HepG2 (cell line): Measurements from ENCODE around the gene MPC2. TPM values are rescaled to one million over a fixed set of nuclear protein-coding genes. Genes with fewer than 3 reads are reported as not detected.

Experiments used
- ARID4A ChIP-seq: sonication (generic); formaldehyde crosslinking; IDR thresholded peaks from 2 replicates; pipeline ENCODE4 v1.5.0; 2020; ENCODE audit warnings: mild to moderate bottlenecking, missing genetic modification reagents, borderline replicate concordance
- DBP ChIP-seq: sonication (generic); formaldehyde crosslinking; IDR thresholded peaks from 2 replicates; pipeline ENCODE4 v1.4.0; 2020; ENCODE audit warnings: missing genetic modification reagents; ENCODE audit errors: not compliant biosample characterization
- DR1 ChIP-seq: sonication (generic); formaldehyde crosslinking; IDR thresholded peaks from 2 replicates; pipeline ENCODE4 v1.8.0; 2021; ENCODE audit warnings: mild to moderate bottlenecking, missing genetic modification reagents, inconsistent platforms
- FOXJ3 ChIP-seq: sonication (generic); formaldehyde crosslinking; IDR thresholded peaks from 2 replicates; pipeline ENCODE4 v1.4.0; 2020; ENCODE audit warnings: missing genetic modification reagents, mild to moderate bottlenecking, borderline replicate concordance
- HMGXB4 ChIP-seq, 2 experiments: sonication (generic) in 1 of 2; formaldehyde crosslinking in 1 of 2; IDR thresholded peaks; 2 replicates each; pipeline versions ENCODE4 v1.4.0 to v1.6.1; 2018 to 2020; ENCODE audit warnings: missing genetic modification reagents in 2 of 2, borderline replicate concordance in 1 of 2, low read depth in 1 of 2, mild to moderate bottlenecking in 1 of 2, missing biosample characterization in 1 of 2
- KDM1A ChIP-seq: IDR thresholded peaks from 2 replicates; pipeline ENCODE4 v1.6.1; 2016; ENCODE audit warnings: missing compliant biosample characterization
- NBN ChIP-seq: fragments of 450-650 bp; conservative IDR thresholded peaks from 2 replicates; pipeline ENCODE4 v1.6.1; 2017
- PBX3 ChIP-seq: sonication (generic); formaldehyde crosslinking; IDR thresholded peaks from 2 replicates; pipeline ENCODE4 v1.8.1; 2023; ENCODE audit warnings: missing genetic modification reagents, inconsistent platforms, borderline replicate concordance
- PPARG ChIP-seq: conservative IDR thresholded peaks from 2 replicates; pipeline ENCODE4 v1.6.1; 2016; ENCODE audit warnings: missing biosample characterization, missing genetic modification reagents
- SKIL ChIP-seq: sonication (generic); formaldehyde crosslinking; IDR thresholded peaks from 2 replicates; pipeline ENCODE4 v1.8.0; 2022; ENCODE audit warnings: missing genetic modification reagents, mild to moderate bottlenecking, moderate library complexity, borderline replicate concordance
- SP1 ChIP-seq, 2 experiments: fragments of 450-650 bp in 1 of 2; sonication (generic) in 1 of 2; formaldehyde crosslinking in 1 of 2; IDR thresholded peaks; 2 replicates each; pipeline versions ENCODE4 v1.4.0 to v1.6.1; 2016 to 2020; ENCODE audit warnings: missing genetic modification reagents in 1 of 2
- TGIF2 ChIP-seq: IDR thresholded peaks from 2 replicates; pipeline ENCODE4 v1.6.1; 2016; ENCODE audit warnings: control low read depth, missing compliant biosample characterization
- ZBTB39 ChIP-seq: sonication (generic); formaldehyde crosslinking; IDR thresholded peaks from 2 replicates; pipeline ENCODE4 v1.5.0; 2020; ENCODE audit warnings: missing genetic modification reagents
- ZC3H13 ChIP-seq: sonication (generic); formaldehyde crosslinking; IDR thresholded peaks from 2 replicates; pipeline ENCODE4 v1.8.1; 2023; ENCODE audit warnings: mild to moderate bottlenecking, missing genetic modification reagents, moderate library complexity
- ZNF121 ChIP-seq: sonication (generic); formaldehyde crosslinking; IDR thresholded peaks from 2 replicates; pipeline ENCODE4 v1.5.0; 2020; ENCODE audit warnings: mild to moderate bottlenecking, missing genetic modification reagents
- ZNF777 ChIP-seq: sonication (generic); formaldehyde crosslinking; IDR thresholded peaks from 2 replicates; pipeline ENCODE4 v1.4.0; 2020; ENCODE audit warnings: missing genetic modification reagents
- polyA plus RNA-seq, 8 experiments: library from polyadenylated mRNA; depleted of rRNA in 3 of 8; stranded (reverse) in 7 of 8; unstranded in 1 of 8; fragments of >200 nt; fragmentation: Illumina TruSeq in 4 of 8; extraction: Trizol in 4 of 8; gene quantifications; 2 replicates each; pipeline versions ENCODE4 v1.2.1 to v1.2.3, GENCODE V29; 2011 to 2016; ENCODE audit warnings: low read depth in 4 of 8, missing spikeins in 1 of 8, mixed read lengths in 1 of 8; ENCODE audit not compliant: insufficient read depth in 1 of 8
- total RNA-seq, 5 experiments: library from RNA; depleted of rRNA; stranded (reverse); fragments of >200 nt; fragmentation: Illumina TruSeq; extraction: Trizol; gene quantifications; 2 replicates each; pipeline ENCODE4 v1.2.3, GENCODE V29; 2016; ENCODE audit warnings: low read depth in 1 of 5

The MPC2 gene
- total and polyA plus RNA-seq, 2 of the 13 experiments (the other 11 are each of a cell fraction or from before 2014, with no cell fraction given): 38.8 to 136 TPM

GRCh38 chr1:167926486-167926997 lies 10.3 kb downstream of the MPC2 start (continued):
- TF ChIP-seq HMGXB4 (CRISPR knock-in tag; IDR thresholded peaks at IDR 0.05; ENCODE audit: borderline replicate concordance in 1 of 2, low read depth in 1 of 2) (0 out of 4 replicates have a peak, but pooled peaks of 1 of the 2 experiments have one; percentile 27), ARID4A (peak; percentile 46; the same call in 1 of the 2 replicates), PBX3 (CRISPR knock-in tag) (no peak), PPARG (CRISPR knock-in tag) (peak; percentile 60; the same call in 1 of the 2 replicates), SP1 (IDR thresholded peaks at IDR 0.05) (no peak), SP1 (CRISPR knock-in tag; IDR thresholded peaks at IDR 0.05) (no peak), FOXJ3 (0 out of 2 replicates have a peak, but pooled peaks have one; percentile 31), ZNF121 (CRISPR knock-in tag) (no peak), NBN (no peak), KDM1A (CRISPR knock-in tag) (peak; percentile 71; the same call in 1 of the 2 replicates), TGIF2 (CRISPR knock-in tag) (no peak), ZC3H13 (CRISPR knock-in tag) (no peak), DR1 (CRISPR knock-in tag) (no peak), DBP (CRISPR knock-in tag) (no peak), SKIL (CRISPR knock-in tag) (no peak), ZBTB39 (0 out of 2 replicates have a peak, but pooled peaks have one; percentile 66), ZNF777 (CRISPR knock-in tag) (peak; percentile 77)
